ENCODE measurements around the gene ADAM17.
A peak's percentile ranks its signal among the peaks of the same experiment; 100 is the strongest.

The ADAM17 gene

GRCh38 chr2:9552219-9553178, 3.1 kb downstream of the ADAM17 start:
- ChIA-PET CTCF (no interaction called here), POLR2A (interaction anchor here (1.0 kb wide), 1 partner anchor 78 kb away, joined by 4 read pairs; the partner anchor contains the start of gene YWHAQ)
- TF ChIP-seq CTCF (IDR thresholded peaks at IDR 0.05; ENCODE audit: control extremely low read depth, extremely low read depth, low read depth, missing control alignments) = no peak
- no peak for DNase-seq (ENCODE audit: extremely low spot score)

GRCh38 chr2:9550859-9551391, 4.7 kb downstream of the ADAM17 start:
- DNase-seq (ENCODE audit: extremely low spot score) = peak; percentile 45
- POLR2A ChIA-PET = interaction anchor here (0.6 to 1.1 kb wide), 3 partner anchors 14 to 60 kb away, joined by 3 to 8 read pairs (median 4); no protein-coding TSS in a partner anchor
- CTCF ChIA-PET = interaction anchor here (2.5 kb wide), 1 partner anchor 9 kb away, joined by 8 read pairs; no protein-coding TSS in a partner anchor

DNA sequence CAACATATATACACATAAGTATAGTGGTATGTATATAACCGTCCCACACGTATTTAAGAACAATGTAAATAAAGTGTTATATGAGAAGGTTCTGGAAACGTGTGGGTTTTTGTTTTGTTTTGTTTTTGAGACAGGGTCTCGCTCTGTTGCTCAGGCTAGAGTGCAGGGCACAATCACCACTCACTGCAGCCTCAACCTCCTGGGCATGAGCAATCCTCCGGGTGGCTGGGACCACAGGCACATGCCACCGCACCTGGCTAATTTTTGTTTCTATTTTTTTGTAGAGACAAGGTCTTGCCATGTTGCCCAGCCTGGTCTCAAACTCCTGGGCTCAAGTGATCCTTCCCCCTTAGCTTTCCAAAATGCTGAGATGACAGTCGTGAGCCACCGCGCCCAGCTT, 6.2 kb downstream of the ADAM17 start:
- ChIA-PET POLR2A (no interaction called here), CTCF (interaction anchor here (1.1 to 2.5 kb wide), 3 partner anchors 8 to 15 kb away, joined by 3 to 8 read pairs (median 5); no protein-coding TSS in a partner anchor)
- no peak for DNase-seq (ENCODE audit: extremely low spot score)
- no peak for TF ChIP-seq CTCF (IDR thresholded peaks at IDR 0.05; ENCODE audit: control extremely low read depth, extremely low read depth, low read depth, missing control alignments)

GRCh38 chr2:9548506-9548905, 7.1 kb downstream of the ADAM17 start:
- ChIA-PET POLR2A (no interaction called here), CTCF (interaction anchor here (0.9 to 1.1 kb wide), 2 partner anchors 16 to 251 kb away, joined by 3 read pairs; no protein-coding TSS in a partner anchor)
- DNase-seq (ENCODE audit: extremely low spot score) = peak; percentile 51
- no peak for TF ChIP-seq CTCF (IDR thresholded peaks at IDR 0.05; ENCODE audit: control extremely low read depth, extremely low read depth, low read depth, missing control alignments)

- DNase-seq (ENCODE audit: extremely low spot score) = no peak
- no peak for TF ChIP-seq CTCF (IDR thresholded peaks at IDR 0.05; ENCODE audit: control extremely low read depth, extremely low read depth, low read depth, missing control alignments)
- ChIA-PET POLR2A (interaction anchor here (0.6 kb wide), 1 partner anchor 84 kb away, joined by 3 read pairs; the partner anchor contains the start of gene YWHAQ), CTCF (no interaction called here)
These were observed 8.2 kb downstream of the ADAM17 start for GRCh38 chr2:9547262-9547991.

- no peak for DNase-seq (ENCODE audit: extremely low spot score)
- POLR2A ChIA-PET = no interaction called here
- CTCF ChIA-PET = interaction anchor here (1.2 to 2.6 kb wide), 3 partner anchors 8 to 10 kb away, joined by 4 to 10 read pairs (median 4); partner anchors contain the start of gene ADAM17
- no peak for TF ChIP-seq CTCF (IDR thresholded peaks at IDR 0.05; ENCODE audit: control extremely low read depth, extremely low read depth, low read depth, missing control alignments)
These were observed 10.1 kb downstream of the ADAM17 start for GRCh38 chr2:9545502-9545901.
